Subcutaneous abdominal adipose tissue (tissue), 5 donors: ENCODE results near the gene GASK1B.

Experiments
- H3K27ac ChIP-seq: one replicate; pipeline ENCODE4 v1.7.0; 2013; ENCODE audit warnings: low read depth, mild to moderate bottlenecking, inconsistent platforms, low read length, moderate library complexity
- H3K27me3 ChIP-seq, 5 donors: one replicate each; pipeline ENCODE4 v1.7.0; 2013; ENCODE audit warnings: low read length in 5 of 5, inconsistent platforms in 1 of 5; ENCODE audit not compliant: control insufficient read depth in 5 of 5, insufficient read depth in 4 of 5
- H3K36me3 ChIP-seq, 5 donors: one replicate each; pipeline ENCODE4 v1.7.0; 2013; ENCODE audit warnings: low read length in 5 of 5; ENCODE audit not compliant: control insufficient read depth in 5 of 5, insufficient read depth in 5 of 5
- H3K4me1 ChIP-seq, 5 donors: one replicate each; pipeline ENCODE4 v1.7.0; 2013; ENCODE audit warnings: low read length in 5 of 5, mild to moderate bottlenecking in 3 of 5, moderate library complexity in 1 of 5; ENCODE audit not compliant: control insufficient read depth in 5 of 5, insufficient read depth in 5 of 5
- H3K4me3 ChIP-seq, 5 donors: one replicate each; pipeline ENCODE4 v1.7.0; 2013; ENCODE audit warnings: low read length in 5 of 5, low read depth in 1 of 5
- H3K9ac ChIP-seq, 5 donors: one replicate each; pipeline ENCODE4 v1.7.0; 2013; ENCODE audit warnings: low read length in 5 of 5, mild to moderate bottlenecking in 4 of 5, moderate library complexity in 3 of 5
- H3K9me3 ChIP-seq, 5 donors: one replicate each; pipeline ENCODE4 v1.7.0; 2013; ENCODE audit warnings: low read length in 5 of 5; ENCODE audit not compliant: control insufficient read depth in 5 of 5
- donor health status: healthy.
- donor health status: healthy.
- donor health status: healthy.
- donor health status: healthy.
- donor health status: healthy.

Gene GASK1B

DNA sequence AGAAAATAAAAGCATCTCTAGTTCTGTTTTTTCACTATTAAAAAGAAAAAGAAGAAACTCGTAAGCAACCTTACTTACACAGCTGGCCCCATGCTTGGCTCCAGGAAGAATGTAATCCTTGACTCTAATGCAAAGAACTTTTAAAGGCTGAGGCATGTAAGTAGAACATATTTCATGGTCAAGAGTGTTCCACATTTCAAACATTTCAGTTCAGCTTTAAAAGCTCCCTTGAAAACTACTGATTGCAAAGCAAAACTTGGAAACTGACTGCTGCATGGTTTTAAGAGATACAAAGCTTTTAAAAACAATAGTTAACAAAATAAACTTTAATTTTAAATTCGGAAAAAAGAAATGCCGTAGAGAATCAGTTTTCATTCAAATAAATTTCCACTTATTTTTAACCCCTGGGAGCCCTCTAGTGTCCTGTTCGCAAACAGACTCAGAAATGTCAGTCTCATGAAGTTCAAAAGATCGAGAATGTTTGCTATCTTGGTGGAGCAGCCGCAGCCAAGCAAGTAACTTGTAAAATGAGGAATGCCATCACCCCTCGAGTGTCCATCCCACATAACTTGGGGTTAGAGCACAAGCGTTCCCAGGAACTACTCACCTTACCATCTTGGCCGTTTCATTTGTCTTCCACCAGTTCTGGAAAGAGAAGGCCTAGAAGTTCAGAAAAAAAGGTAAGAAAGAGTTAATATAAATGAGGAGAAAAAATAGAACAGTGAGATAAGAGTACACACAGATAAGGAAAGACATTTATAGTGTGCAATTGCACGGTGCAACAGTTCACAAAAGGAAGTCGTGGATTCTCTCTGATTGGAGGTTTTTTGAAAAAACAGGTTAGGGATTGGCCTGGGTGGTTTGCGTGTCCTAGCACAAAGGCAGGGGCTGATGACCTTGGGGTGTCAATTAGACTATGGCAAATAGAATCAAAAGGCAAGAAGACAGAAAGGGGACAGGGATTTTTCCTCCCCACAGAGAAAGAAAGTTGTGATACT is at the start of gene GASK1B:
GASK1B (minus strand) TSS at position 765 of the 998 bp plus-strand sequence. CDS start 1,650 bp downstream, outside the sequence.
- no peaks in the 10 kb centered on the region for H3K36me3 ChIP-seq
- no peaks in the 10 kb centered on the region for H3K9me3 ChIP-seq
- peak within 1 kb of the TSS; percentile 3 to 88 (median 73) for H3K9ac ChIP-seq
- peaks cover 0 to 75% (median 67%) of the 10 kb centered on the region in 5 donors for H3K4me1 ChIP-seq
- H3K27me3 ChIP-seq, result no peaks in the 10 kb centered on the region
- H3K27ac ChIP-seq, result peak within 1 kb of the TSS; percentile 81
- H3K4me3 ChIP-seq, result peak within 1 kb of the TSS; percentile 69 to 90 (median 82)

DNA sequence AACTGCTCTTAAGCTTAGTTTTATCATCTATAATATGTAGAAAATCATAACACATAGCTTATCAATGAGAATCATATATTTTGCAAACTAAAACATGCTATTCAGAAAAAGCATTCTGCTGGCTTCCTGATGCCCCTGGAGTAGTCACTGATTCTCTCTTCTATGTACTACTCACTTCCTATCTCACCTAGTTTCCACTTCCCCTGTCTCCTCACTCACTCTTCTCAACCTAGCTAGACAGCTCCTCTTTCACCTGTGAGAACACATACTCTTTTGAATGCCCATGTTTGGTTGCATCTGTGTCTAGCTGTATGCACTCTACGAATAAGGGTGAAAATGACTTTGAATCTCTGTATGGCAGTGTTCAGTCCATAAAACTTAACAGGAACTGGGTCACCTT is 46.8 kb upstream of the GASK1B start:
- H3K27ac ChIP-seq, result no peak overlapping the region
- peaks cover 0 to 44% (median 28%) of the 10 kb centered on the region in 5 donors for H3K36me3 ChIP-seq
- no peaks in the 10 kb centered on the region for H3K9me3 ChIP-seq
- no peaks in the 10 kb centered on the region for H3K27me3 ChIP-seq
- H3K4me1 ChIP-seq, result peaks cover 0 to 10% (median 0%) of the 10 kb centered on the region in 5 donors
- H3K9ac ChIP-seq, result no peak overlapping the region
- H3K4me3 ChIP-seq, result no peak overlapping the region

DNA sequence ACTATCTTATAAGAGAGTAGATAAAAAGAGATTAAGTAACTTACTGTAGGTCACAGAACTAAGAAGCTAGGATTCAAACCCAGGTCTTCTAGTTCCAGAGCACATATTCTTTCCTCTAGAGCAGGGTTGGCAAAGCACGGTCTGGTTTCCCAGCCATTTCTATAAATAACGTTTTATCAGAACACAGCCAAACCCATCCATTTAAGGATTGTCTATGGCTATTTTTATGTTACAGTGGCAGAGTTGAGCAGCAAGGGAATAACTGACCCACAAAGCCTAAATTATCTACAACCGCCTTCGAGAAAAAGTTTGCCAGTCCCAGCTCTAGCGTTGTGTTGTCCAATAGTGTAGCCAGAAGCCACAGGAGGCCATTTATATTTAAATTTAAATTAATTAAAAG is 44.9 kb upstream of the GASK1B start:
- Histone ChIP-seq H3K4me1 (peaks cover 0 to 10% (median 0%) of the 10 kb centered on the region in 5 donors), H3K27ac (no peak overlapping the region), H3K36me3 (peaks cover 0 to 34% (median 22%) of the 10 kb centered on the region in 5 donors), H3K4me3 (no peak overlapping the region), H3K9ac (no peak overlapping the region), H3K9me3 (no peaks in the 10 kb centered on the region), H3K27me3 (no peaks in the 10 kb centered on the region)

DNA sequence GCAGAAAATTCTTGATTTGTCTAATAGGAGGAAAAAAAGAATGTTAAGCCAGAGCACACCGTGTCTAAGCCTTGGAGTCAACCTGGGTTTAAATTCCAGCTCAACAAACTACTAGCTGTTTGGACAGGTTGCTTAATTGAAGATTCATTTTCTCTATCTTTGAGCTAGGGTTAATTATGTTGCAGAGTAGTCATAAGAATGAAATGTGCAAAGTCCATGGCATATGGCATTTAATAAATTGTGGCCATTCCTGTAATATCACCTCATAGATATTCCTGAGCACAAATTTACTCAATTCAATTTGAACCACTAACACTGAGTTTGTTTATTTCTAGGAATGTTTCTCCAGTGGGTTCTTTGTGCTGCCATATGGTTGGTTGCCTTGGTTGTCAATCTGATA is 42.0 kb upstream of the GASK1B start:
- peaks cover 4 to 16% (median 12%) of the 10 kb centered on the region in 5 donors for H3K4me1 ChIP-seq
- H3K4me3 ChIP-seq, result no peak overlapping the region
- H3K36me3 ChIP-seq, result peaks cover 0 to 13% (median 4%) of the 10 kb centered on the region in 5 donors
- H3K9me3 ChIP-seq, result no peaks in the 10 kb centered on the region
- H3K27me3 ChIP-seq, result no peaks in the 10 kb centered on the region
- H3K9ac ChIP-seq, result no peak overlapping the region
- no peak overlapping the region for H3K27ac ChIP-seq

DNA sequence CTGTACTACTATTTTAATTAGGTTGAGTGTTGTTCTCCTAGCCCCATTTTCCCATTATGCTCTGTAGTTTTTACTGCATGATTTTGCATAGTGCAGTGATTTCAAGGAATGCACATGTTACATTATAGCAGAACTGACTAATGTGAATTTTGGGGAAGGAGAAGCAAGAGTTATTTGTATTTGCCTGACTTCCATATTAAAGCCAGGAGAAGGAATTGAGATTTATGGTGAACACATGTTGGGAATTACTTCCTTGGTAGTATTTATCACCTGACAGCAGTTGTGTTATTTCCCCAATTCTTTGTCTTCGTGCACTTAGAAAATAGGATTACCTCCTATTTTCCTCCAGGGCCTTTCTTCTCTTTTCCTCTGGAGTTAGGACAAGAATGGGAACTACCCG is 40.6 kb upstream of the GASK1B start:
- no peak overlapping the region for H3K27ac ChIP-seq
- no peak overlapping the region for H3K4me3 ChIP-seq
- H3K36me3 ChIP-seq, result peaks cover 0 to 13% (median 0%) of the 10 kb centered on the region in 5 donors
- no peaks in the 10 kb centered on the region for H3K9me3 ChIP-seq
- peaks cover 4 to 22% (median 15%) of the 10 kb centered on the region in 5 donors for H3K4me1 ChIP-seq
- H3K27me3 ChIP-seq, result no peaks in the 10 kb centered on the region
- no peak overlapping the region for H3K9ac ChIP-seq

DNA sequence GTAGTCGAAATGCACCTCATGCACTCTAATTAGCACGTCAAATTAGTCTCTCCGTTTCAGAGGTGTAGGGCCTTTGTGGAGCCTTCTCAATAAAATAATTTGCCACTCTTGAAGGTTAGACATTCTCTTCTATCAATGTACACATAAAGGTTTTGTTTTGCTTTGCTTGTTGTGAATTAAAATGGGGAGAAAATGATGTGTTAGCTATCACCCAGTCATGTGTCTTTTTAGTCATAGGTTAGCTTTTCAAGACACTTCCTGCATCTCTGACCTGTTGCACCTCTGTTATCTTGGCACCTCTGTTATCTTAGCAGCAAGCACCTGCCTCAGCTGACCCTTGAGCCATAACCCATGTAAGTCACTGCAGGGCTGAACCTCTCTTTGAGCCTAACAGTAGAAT is 38.4 kb upstream of the GASK1B start:
- H3K4me3 ChIP-seq, result peak overlapping the region; percentile 58 to 79 (median 68)
- peaks cover 4 to 15% (median 12%) of the 10 kb centered on the region in 5 donors for H3K4me1 ChIP-seq
- H3K9me3 ChIP-seq, result no peaks in the 10 kb centered on the region
- no peaks in the 10 kb centered on the region for H3K27me3 ChIP-seq
- H3K27ac ChIP-seq, result peak overlapping the region; percentile 96
- H3K36me3 ChIP-seq, result peaks cover 0 to 4% (median 0%) of the 10 kb centered on the region in 5 donors
- H3K9ac ChIP-seq, result peak overlapping the region in 3 of 5 donors; percentile 43 to 91 (median 83)

DNA sequence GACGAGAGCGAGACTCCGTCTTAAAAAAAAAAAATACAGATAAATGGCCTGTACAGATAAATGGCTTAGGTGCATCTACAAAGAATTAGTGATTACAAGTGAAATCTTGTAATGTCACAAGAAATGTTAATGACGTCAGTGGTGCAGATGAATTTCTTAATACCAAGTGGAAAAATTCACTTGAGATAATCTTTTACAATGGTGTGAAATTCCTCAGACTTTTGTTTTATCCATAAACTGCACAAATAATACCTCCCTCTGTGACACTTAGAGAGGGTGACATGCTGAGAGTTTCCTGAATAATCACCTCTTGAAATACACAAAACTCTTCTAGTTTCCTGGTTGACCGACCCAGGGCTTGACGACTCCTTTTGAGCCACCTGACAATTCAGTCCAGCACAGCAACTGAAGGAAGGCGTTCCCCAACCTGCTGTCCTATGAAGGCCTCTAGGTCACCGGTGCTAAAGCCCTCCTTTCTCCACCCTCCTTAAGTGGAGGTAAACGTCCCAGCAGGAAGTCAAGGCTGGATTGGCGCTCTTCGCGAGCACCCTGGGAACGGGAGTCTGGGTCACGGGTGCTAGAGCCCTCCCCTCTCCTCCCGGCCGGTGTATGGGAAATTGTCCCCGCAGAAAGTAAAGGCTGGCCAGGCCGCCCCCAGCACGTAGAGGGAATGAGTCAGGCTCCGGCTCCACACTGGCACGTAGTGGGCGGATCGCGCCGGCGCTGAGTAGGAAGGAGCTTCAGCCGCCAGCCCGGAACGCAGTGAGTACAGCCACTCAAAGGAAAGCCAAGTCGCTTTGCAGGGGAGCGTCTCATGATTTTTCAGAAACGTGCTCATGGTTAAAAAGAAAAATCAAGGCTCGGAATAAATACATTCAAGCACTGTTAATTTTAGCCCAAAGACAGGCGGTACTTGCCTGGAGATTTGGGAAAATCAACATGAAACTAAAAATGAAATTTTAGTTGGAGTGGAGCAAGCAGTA is 37.3 kb upstream of the GASK1B start, which contains the start of gene TMEM144:
TMEM144 (plus strand) TSS at position 662 of the 983 bp plus-strand sequence. CDS start 2,182 bp downstream, outside the sequence.
- Histone ChIP-seq H3K27ac (peak within 1 kb of the TSS; percentile 96), H3K27me3 (no peaks in the 10 kb centered on the region), H3K4me3 (peak within 1 kb of the TSS; percentile 58 to 79 (median 68)), H3K4me1 (peaks cover 4 to 15% (median 12%) of the 10 kb centered on the region in 5 donors), H3K36me3 (peaks cover 0 to 4% (median 0%) of the 10 kb centered on the region in 5 donors), H3K9ac (peak within 1 kb of the TSS; percentile 64 to 98 (median 83)), H3K9me3 (no peaks in the 10 kb centered on the region)

DNA sequence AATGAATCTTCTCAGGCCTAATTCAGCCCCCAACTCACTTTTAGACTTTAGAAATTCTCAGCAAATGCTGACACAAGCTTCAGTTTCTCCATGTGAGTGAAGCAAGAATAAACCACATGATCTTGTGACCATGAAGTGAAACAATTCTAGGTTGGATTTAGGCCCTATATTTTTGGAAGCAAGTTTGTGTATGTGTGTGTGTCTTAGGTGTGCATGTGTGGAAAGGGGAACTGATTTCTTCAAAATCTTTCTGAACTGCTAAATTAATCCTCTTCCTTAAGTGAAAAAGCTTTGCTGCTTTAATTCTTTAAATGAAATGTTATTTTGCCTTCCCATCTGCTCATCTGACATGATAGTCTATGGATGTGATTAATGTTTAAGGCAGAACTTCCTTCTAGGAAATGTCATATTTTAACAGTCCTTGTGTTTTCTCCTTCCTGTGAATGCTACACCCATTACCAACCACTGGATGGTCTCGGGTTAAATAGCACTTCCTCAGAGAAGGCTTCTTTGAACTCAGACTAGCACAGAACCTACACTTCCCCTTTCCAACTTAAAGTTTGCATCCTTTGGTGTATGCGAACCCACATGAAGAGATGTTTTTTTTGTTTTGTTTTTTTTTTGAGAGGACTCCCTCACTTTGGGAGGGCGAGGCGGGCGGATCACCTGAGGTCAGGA is 36.3 kb upstream of the GASK1B start:
- H3K36me3 ChIP-seq, result peaks cover 0 to 4% (median 0%) of the 10 kb centered on the region in 5 donors
- no peaks in the 10 kb centered on the region for H3K9me3 ChIP-seq
- peaks cover 4 to 15% (median 12%) of the 10 kb centered on the region in 5 donors for H3K4me1 ChIP-seq
- H3K27me3 ChIP-seq, result no peaks in the 10 kb centered on the region
- no peak overlapping the region for H3K9ac ChIP-seq
- no peak overlapping the region for H3K4me3 ChIP-seq
- H3K27ac ChIP-seq, result peak overlapping the region; percentile 96

DNA sequence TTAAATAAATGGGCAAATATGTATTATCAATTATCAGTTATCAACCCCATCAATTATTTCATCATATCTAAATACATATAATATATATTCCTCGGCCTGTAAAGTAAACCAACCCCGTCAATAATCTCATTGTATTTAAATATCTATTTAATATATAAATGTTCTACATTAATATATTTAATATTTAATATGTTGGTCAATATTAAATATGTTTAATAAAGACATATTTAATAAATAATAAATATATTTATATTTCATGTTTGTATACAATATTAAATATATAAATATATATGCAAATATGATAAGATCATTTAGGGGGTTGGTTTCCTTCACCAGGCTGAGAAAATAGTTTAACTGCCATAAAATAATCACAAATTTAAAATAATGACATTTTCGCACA is 31.1 kb upstream of the GASK1B start:
- H3K4me3 ChIP-seq, result no peak overlapping the region
- H3K4me1 ChIP-seq, result peaks cover 0 to 4% (median 2%) of the 10 kb centered on the region in 5 donors
- H3K9me3 ChIP-seq, result no peaks in the 10 kb centered on the region
- no peaks in the 10 kb centered on the region for H3K27me3 ChIP-seq
- no peak overlapping the region for H3K27ac ChIP-seq
- peaks cover 0 to 20% (median 5%) of the 10 kb centered on the region in 5 donors for H3K36me3 ChIP-seq
- H3K9ac ChIP-seq, result no peak overlapping the region
